K562 (cell line): ENCODE results near the gene SRSF6. TPM values are rescaled to one million over a fixed set of nuclear protein-coding genes. Genes with fewer than 3 reads are reported as not detected.

Experiments used
- CBX2 ChIP-seq: fragments of 200-600 bp; sonication (generic); IDR thresholded peaks from one replicate; pipeline ENCODE4 v1.6.1; 2012; ENCODE audit warnings: mild to moderate bottlenecking, low read length, inconsistent platforms; ENCODE audit not compliant: insufficient read depth, poor library complexity, severe bottlenecking
- CBX8 ChIP-seq: fragments of 200-600 bp; sonication (generic); IDR thresholded peaks from 2 replicates; pipeline ENCODE4 v1.6.1; 2012; ENCODE audit warnings: borderline replicate concordance, mixed run types, low read depth, mild to moderate bottlenecking, moderate library complexity, mixed read lengths, low read length, control low read depth, inconsistent platforms; ENCODE audit not compliant: poor library complexity, severe bottlenecking; ENCODE audit errors: extremely low read depth
- CGGBP1 ChIP-seq: fragments of 250-450 bp; sonication (Bioruptor Pico); IDR thresholded peaks from 2 replicates; pipeline ENCODE4 v1.9.0; 2021; ENCODE audit warnings: mild to moderate bottlenecking
- DEAF1 ChIP-seq: fragments of 450-650 bp; formaldehyde crosslinking; IDR thresholded peaks from 2 replicates; pipeline ENCODE4 v1.4.0; 2020; ENCODE audit warnings: mild to moderate bottlenecking, moderate library complexity
- FOXM1 ChIP-seq, 2 experiments: fragments of 450-650 bp in 1 of 2; sonication (generic) in 1 of 2; formaldehyde crosslinking in 1 of 2; IDR thresholded peaks; 2 replicates each; pipeline versions ENCODE4 v1.6.1 to v1.9.0; 2017 to 2022; ENCODE audit warnings: low read depth in 2 of 2, mild to moderate bottlenecking in 2 of 2, missing genetic modification reagents in 1 of 2, moderate library complexity in 1 of 2
- HLTF ChIP-seq: fragments of 450-650 bp; IDR thresholded peaks from 2 replicates; pipeline ENCODE4 v1.6.1; 2016
- MAFF ChIP-seq: IDR thresholded peaks from 2 replicates; pipeline ENCODE4 v1.6.1; 2012; ENCODE audit warnings: low read length, improper control_type of control experiment
- NEUROD1 ChIP-seq: fragments of 150-350 bp; IDR thresholded peaks from 2 replicates; pipeline ENCODE4 v1.6.1; 2014; ENCODE audit warnings: borderline replicate concordance, low read length, low read depth; ENCODE audit not compliant: partially characterized antibody
- PBX2 ChIP-seq, 2 experiments: IDR thresholded peaks in 1 of 2; conservative IDR thresholded peaks in 1 of 2; 2 replicates each; pipeline ENCODE4 v1.6.1; 2016; ENCODE audit warnings: low read depth in 2 of 2, mild to moderate bottlenecking in 1 of 2, missing compliant biosample characterization in 1 of 2, missing genetic modification characterization in 1 of 2, moderate library complexity in 1 of 2
- PHF20 ChIP-seq: fragments of 450-650 bp; IDR thresholded peaks from 2 replicates; pipeline ENCODE4 v1.6.1; 2018; ENCODE audit not compliant: partially characterized antibody
- RFX1 ChIP-seq: fragments of 450-650 bp; IDR thresholded peaks from 2 replicates; pipeline ENCODE4 v1.6.1; 2016; ENCODE audit warnings: mild to moderate bottlenecking, moderate library complexity
- RFX5 ChIP-seq: IDR thresholded peaks from 2 replicates; pipeline ENCODE4 v1.6.1; 2011; ENCODE audit warnings: low read depth, mild to moderate bottlenecking, improper control_type of control experiment, low read length
- RUNX1 ChIP-seq: sonication (generic); IDR thresholded peaks from 2 replicates; pipeline ENCODE4 v1.6.1; 2016; ENCODE audit warnings: antibody characterized with exemption, low read depth
- SMARCE1 ChIP-seq: fragments of 450-650 bp; IDR thresholded peaks from 2 replicates; pipeline ENCODE4 v1.7.1; 2016; ENCODE audit warnings: mild to moderate bottlenecking
- STAT5B ChIP-seq: fragments of 250-450 bp; sonication (Bioruptor Pico); IDR thresholded peaks from 2 replicates; pipeline ENCODE4 v1.8.0; 2021; ENCODE audit warnings: mild to moderate bottlenecking, inconsistent platforms
- ZMIZ1 ChIP-seq, 2 experiments: fragments of 150-350 bp in 1 of 2; IDR thresholded peaks; 2 replicates each; pipeline ENCODE4 v1.6.1; 2012 to 2016; ENCODE audit warnings: low read depth in 2 of 2, low read length in 2 of 2, mild to moderate bottlenecking in 1 of 2, moderate library complexity in 1 of 2
- ZNF76 ChIP-seq: fragments of 250-450 bp; sonication (Bioruptor Pico); IDR thresholded peaks from 2 replicates; pipeline ENCODE4 v1.4.0; 2020; ENCODE audit warnings: mild to moderate bottlenecking, moderate library complexity, borderline replicate concordance
- polyA plus RNA-seq, 8 experiments: library from polyadenylated mRNA; depleted of rRNA in 4 of 8; stranded (reverse) in 5 of 8; unstranded in 3 of 8; fragments of >200 nt; fragmentation: Nextera tagmentation in 2 of 8; fragmentation: Illumina TruSeq in 1 of 8; extraction: Ambion mirVana in 2 of 8; extraction: Trizol in 1 of 8; gene quantifications; 2 replicates each; pipeline versions ENCODE4 v1.2.1 to v1.2.3, GENCODE V29; 2011 to 2014; ENCODE audit warnings: inconsistent platforms in 1 of 8, missing spikeins in 1 of 8
- total RNA-seq, 7 experiments: library from RNA; depleted of rRNA in 6 of 7; stranded (reverse); fragments of >200 nt in 6 of 7; fragmentation: Illumina TruSeq in 2 of 7; extraction: Trizol in 2 of 7; gene quantifications; 2 replicates each; pipeline versions ENCODE4 v1.2.1 to v1.2.3, GENCODE V29; 2011 to 2021; ENCODE audit warnings: low replicate concordance in 1 of 7

Gene SRSF6
- total and polyA plus RNA-seq, 9 of the 15 experiments (the other 6 are each of a cell fraction or from before 2014, with no cell fraction given) = 52.4 to 165 (median 117) TPM

GRCh38 chr20:43444107-43444506 is 13.6 kb upstream of the SRSF6 start (continued):
- TF ChIP-seq STAT5B (CRISPR knock-in tag) = no peak
- TF ChIP-seq HLTF = no peak
- no peak for TF ChIP-seq SMARCE1
- TF ChIP-seq CBX8 = no peak
- TF ChIP-seq PBX2 (CRISPR knock-in tag; IDR thresholded peaks at IDR 0.05; ENCODE audit: low read depth) = no peak
- peak; percentile 63 for TF ChIP-seq PBX2 (tag; conservative IDR thresholded peaks at IDR 0.05; ENCODE audit: low read depth)
- TF ChIP-seq NEUROD1 = no peak
- TF ChIP-seq RUNX1 = no peak
- no peak for TF ChIP-seq CBX2
- no peak for TF ChIP-seq MAFF
- TF ChIP-seq CGGBP1 (CRISPR knock-in tag) = no peak
- TF ChIP-seq RFX1 = peak; percentile 98
- no peak for TF ChIP-seq ZMIZ1 (IDR thresholded peaks at IDR 0.05; ENCODE audit: low read depth in 2 of 2, low read length in 2 of 2)
- TF ChIP-seq PHF20 = no peak
- TF ChIP-seq FOXM1 (IDR thresholded peaks at IDR 0.05; ENCODE audit: low read depth) = no peak
- no peak for TF ChIP-seq FOXM1 (CRISPR knock-in tag; IDR thresholded peaks at IDR 0.05; ENCODE audit: low read depth)
- no peak for TF ChIP-seq RFX5
- TF ChIP-seq DEAF1 = no peak
- TF ChIP-seq ZNF76 (CRISPR knock-in tag) = no peak
